GM18870 (cell line): ENCODE data around the gene TGFA.

Source experiments
- ATAC-seq: cut with Tn5 transposase; IDR thresholded peaks from one replicate; pipeline ENCODE4 v1.9.1; 2021; ENCODE audit warnings: moderate library complexity; ENCODE audit not compliant: unreplicated experiment

The TGFA gene

GRCh38 chr2:70425682-70426301, 127.8 kb downstream of the TGFA start:
- no peak for ATAC-seq

GRCh38 chr2:70420740-70421139, 132.9 kb downstream of the TGFA start:
- no peak for ATAC-seq

DNA sequence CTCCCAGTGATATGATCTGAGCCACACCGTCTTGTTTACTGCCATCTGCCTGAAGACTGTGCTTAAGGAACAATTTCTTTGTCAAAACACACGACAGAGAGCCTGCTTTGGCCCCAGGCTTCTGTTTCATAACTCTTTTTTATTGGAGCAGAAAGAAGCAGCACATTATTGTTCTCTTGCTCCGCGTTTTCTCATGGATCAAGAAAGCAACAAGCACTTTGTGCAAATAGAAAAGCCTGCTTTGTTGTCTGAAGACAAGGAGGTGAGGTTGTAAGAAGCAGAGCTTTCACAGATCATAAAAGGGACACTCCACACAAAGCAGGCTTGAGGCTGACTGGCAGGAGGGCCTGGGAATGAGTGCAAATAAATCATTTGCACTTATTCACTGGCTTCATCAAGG, 133.5 kb downstream of the TGFA start:
- ATAC-seq: no peak

DNA sequence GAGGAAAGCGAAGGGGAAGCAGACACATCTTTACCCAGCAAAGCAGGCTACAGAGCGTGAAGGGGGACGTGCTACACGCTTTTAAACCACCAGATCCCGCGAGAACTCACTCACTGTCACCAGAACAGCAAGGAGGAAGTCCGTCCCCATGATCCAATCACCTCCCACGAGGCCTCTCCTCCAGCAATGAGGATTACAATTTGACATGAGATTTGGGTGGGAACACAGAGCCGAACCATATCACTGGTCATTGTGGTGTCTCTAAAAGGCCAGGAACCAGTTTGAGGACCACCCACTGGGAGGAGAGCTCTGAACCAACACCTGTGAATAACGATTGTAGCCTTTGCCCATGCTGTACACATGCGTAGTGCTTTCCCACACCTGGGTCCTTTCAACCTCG, 135.1 kb downstream of the TGFA start:
- ATAC-seq: no peak

GRCh38 chr2:70417011-70417410, 136.6 kb downstream of the TGFA start:
- no peak for ATAC-seq

GRCh38 chr2:70412294-70413070, 141.1 kb downstream of the TGFA start:
- no peak for ATAC-seq

GRCh38 chr2:70411483-70412125, 142.0 kb downstream of the TGFA start:
- no peak for ATAC-seq

- ATAC-seq: no peak
Measured at GRCh38 chr2:70403267-70404053, 150.2 kb downstream of the TGFA start.

DNA sequence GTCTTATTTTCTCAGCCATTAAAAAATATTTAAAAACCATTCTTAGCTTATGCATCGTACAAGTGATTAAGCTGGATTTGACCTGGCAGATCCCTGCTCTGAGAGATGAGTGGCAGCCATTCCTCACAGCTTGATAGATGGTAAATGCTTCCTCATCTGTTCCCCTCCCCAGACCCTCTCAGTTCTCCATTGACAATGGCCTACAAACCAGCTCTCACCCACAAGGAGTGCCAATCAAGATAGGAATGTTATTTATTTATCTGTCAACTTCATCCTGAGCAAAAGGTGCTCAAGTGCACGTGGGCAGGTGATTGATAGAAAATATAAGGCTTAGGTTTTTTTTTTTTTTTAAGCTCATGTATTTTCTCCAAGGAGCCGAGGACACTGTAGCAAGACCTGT, 153.1 kb downstream of the TGFA start:
- no peak for ATAC-seq

DNA sequence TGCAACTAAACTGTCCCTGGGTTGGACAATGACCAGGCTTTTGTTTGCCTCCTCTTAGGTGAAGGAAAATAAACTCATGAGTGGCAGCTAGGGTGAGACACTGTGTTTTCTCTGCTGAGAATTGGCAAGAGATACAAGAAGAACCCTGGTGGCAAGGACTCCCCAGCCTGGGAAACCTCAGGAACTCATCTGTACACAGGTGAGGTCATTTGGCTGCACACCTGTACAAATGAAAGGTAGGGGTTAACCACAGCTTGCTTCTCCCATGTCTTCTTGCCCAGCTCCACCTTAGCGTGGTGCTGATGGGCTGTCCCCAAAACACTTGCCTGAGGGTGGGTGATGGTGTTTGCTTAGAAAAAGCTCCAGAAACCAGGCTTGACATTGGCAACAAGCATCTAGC, 154.6 kb downstream of the TGFA start:
- ATAC-seq: no peak
